ENCODE data around the gene BEAN1. TPM values are rescaled to one million over a fixed set of nuclear protein-coding genes. Genes with fewer than 3 reads are reported as not detected.

Gene BEAN1
- total RNA-seq, 1 experiment from 2014 or later = 0.61 TPM

DNA sequence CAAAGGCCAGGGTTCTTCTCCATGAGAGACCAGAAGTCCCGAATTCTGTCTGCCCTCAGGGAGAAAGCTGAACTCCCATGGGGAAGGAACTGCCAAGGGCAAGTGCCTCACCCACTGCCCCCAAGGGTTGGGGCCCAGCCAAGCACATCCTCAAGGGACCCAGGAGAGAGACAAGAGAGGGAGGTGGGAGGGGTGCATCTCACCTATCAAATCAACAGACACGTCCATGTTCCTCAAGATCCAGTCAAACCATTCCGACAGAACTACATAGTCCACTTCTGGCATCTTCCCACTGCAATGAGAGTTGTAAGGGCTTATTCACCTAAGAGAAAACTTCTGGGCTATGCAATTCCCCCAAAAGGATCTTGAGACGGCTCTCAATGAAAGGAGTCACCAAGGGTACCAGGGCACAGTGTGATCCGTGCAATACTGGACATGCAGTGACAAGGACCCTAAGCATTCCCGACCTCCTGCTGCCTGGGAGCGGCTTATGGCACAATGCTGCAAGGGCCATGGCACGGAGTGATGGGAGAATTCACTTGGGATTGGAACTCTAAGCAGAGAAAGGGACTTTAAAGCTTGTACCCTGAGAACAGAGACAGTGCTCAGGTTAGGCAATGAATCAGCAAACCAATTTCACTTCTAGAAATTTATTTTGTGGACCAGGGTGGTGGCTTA, 90.6 kb downstream of the BEAN1 start:
- RAD21 ChIA-PET (ENCODE audit: low non-redundant PET in 1 of 2, low total read pairs in 2 of 2, uncharacterized antibody in 2 of 2, unreplicated experiment in 2 of 2) = no interaction called here
- CTCF ChIA-PET = interaction anchor here (1.0 kb wide), 1 partner anchor 91 kb away, joined by 3 read pairs; no protein-coding TSS in a partner anchor
- Histone ChIP-seq H3K4me3 (replicated peaks in 1 of 2; ENCODE audit: low read depth in 1 of 2, low read length in 2 of 2) (peak overlapping the region in 1 of 2 experiments; percentile 33; a peak in 2 of 4 replicates), H2AFZ (ENCODE audit: low read depth, low read length, poor library complexity, severe bottlenecking) (no peak overlapping the region), H3K36me3 (ENCODE audit: control insufficient read depth in 1 of 2, insufficient read depth in 2 of 2, low read length in 2 of 2) (no peaks in the 10 kb centered on the region), H3K9me2 (ENCODE audit: insufficient read depth) (no peaks in the 10 kb centered on the region), H4K20me1 (ENCODE audit: insufficient read depth) (no peaks in the 10 kb centered on the region), H3K9ac (ENCODE audit: low read length) (peak overlapping the region; percentile 52), H3K27ac (ENCODE audit: low read depth, low read length) (peak overlapping the region; percentile 78), H3K79me2 (ENCODE audit: insufficient read depth, low read length) (no peaks in the 10 kb centered on the region), H3K27me3 (ENCODE audit: insufficient read depth, low read length) (no peaks in the 10 kb centered on the region), H3K9me3 (ENCODE audit: control insufficient read depth in 1 of 2, insufficient read depth in 1 of 2, low read depth in 1 of 2, low read length in 2 of 2) (no peaks in the 10 kb centered on the region), H3K4me1 (ENCODE audit: control insufficient read depth in 1 of 2, insufficient read depth in 2 of 2, low read length in 2 of 2) (peaks cover 55 to 70% of the 10 kb centered on the region in 2 experiments), H3K4me2 (ENCODE audit: low read length) (peak overlapping the region; percentile 67)
- TF ChIP-seq POLR2A (IDR thresholded peaks at IDR 0.05; ENCODE audit: borderline replicate concordance, extremely low read depth, insufficient read depth, insufficient read length) (no peak), SRF (IDR thresholded peaks at IDR 0.05; ENCODE audit: low read depth) (no peak), FOSL1 (IDR thresholded peaks at IDR 0.05; ENCODE audit: low read depth) (no peak), JUND (IDR thresholded peaks at IDR 0.05) (no peak), YY1 (IDR thresholded peaks at IDR 0.05; ENCODE audit: extremely low read depth, insufficient replicate concordance, low read depth, low read length) (no peak), CBX3 (IDR thresholded peaks at IDR 0.05; ENCODE audit: low read depth) (no peak), EZH2 (IDR thresholded peaks at IDR 0.05) (no peak), ZNF274 (IDR thresholded peaks at IDR 0.05; ENCODE audit: low read depth, low read length) (no peak), SIN3A (IDR thresholded peaks at IDR 0.05; ENCODE audit: low read depth) (no peak), EGR1 (IDR thresholded peaks at IDR 0.05; ENCODE audit: low read depth) (no peak), CEBPB (IDR thresholded peaks at IDR 0.05; ENCODE audit: low read depth) (no peak), POLR2AphosphoS5 (IDR thresholded peaks at IDR 0.05; ENCODE audit: low read depth, low read length) (no peak), RAD21 (IDR thresholded peaks at IDR 0.05; ENCODE audit: low read depth) (no peak), ELF1 (IDR thresholded peaks at IDR 0.05; ENCODE audit: borderline replicate concordance, low read depth) (no peak), ZFX (IDR thresholded peaks at IDR 0.05) (no peak)
- TF ChIP-seq, protein P1, sequence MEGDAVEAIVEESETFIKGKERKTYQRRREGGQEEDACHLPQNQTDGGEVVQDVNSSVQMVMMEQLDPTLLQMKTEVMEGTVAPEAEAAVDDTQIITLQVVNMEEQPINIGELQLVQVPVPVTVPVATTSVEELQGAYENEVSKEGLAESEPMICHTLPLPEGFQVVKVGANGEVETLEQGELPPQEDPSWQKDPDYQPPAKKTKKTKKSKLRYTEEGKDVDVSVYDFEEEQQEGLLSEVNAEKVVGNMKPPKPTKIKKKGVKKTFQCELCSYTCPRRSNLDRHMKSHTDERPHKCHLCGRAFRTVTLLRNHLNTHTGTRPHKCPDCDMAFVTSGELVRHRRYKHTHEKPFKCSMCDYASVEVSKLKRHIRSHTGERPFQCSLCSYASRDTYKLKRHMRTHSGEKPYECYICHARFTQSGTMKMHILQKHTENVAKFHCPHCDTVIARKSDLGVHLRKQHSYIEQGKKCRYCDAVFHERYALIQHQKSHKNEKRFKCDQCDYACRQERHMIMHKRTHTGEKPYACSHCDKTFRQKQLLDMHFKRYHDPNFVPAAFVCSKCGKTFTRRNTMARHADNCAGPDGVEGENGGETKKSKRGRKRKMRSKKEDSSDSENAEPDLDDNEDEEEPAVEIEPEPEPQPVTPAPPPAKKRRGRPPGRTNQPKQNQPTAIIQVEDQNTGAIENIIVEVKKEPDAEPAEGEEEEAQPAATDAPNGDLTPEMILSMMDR (IDR thresholded peaks at IDR 0.05 in 2 of 3, conservative IDR thresholded peaks at IDR 0.05 in 1 of 3; ENCODE audit: borderline replicate concordance in 1 of 3, insufficient read depth in 1 of 3, low read depth in 2 of 3, low read length in 2 of 3) = no peak
- TF ChIP-seq, protein P2, sequence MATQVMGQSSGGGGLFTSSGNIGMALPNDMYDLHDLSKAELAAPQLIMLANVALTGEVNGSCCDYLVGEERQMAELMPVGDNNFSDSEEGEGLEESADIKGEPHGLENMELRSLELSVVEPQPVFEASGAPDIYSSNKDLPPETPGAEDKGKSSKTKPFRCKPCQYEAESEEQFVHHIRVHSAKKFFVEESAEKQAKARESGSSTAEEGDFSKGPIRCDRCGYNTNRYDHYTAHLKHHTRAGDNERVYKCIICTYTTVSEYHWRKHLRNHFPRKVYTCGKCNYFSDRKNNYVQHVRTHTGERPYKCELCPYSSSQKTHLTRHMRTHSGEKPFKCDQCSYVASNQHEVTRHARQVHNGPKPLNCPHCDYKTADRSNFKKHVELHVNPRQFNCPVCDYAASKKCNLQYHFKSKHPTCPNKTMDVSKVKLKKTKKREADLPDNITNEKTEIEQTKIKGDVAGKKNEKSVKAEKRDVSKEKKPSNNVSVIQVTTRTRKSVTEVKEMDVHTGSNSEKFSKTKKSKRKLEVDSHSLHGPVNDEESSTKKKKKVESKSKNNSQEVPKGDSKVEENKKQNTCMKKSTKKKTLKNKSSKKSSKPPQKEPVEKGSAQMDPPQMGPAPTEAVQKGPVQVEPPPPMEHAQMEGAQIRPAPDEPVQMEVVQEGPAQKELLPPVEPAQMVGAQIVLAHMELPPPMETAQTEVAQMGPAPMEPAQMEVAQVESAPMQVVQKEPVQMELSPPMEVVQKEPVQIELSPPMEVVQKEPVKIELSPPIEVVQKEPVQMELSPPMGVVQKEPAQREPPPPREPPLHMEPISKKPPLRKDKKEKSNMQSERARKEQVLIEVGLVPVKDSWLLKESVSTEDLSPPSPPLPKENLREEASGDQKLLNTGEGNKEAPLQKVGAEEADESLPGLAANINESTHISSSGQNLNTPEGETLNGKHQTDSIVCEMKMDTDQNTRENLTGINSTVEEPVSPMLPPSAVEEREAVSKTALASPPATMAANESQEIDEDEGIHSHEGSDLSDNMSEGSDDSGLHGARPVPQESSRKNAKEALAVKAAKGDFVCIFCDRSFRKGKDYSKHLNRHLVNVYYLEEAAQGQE (IDR thresholded peaks at IDR 0.05; ENCODE audit: low read depth) = no peak
- TF ChIP-seq, protein P3, sequence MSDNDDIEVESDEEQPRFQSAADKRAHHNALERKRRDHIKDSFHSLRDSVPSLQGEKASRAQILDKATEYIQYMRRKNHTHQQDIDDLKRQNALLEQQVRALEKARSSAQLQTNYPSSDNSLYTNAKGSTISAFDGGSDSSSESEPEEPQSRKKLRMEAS (IDR thresholded peaks at IDR 0.05) = no peak
- TF ChIP-seq, protein P4, sequence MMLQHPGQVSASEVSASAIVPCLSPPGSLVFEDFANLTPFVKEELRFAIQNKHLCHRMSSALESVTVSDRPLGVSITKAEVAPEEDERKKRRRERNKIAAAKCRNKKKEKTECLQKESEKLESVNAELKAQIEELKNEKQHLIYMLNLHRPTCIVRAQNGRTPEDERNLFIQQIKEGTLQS (IDR thresholded peaks at IDR 0.05) = no peak
- TF ChIP-seq, protein P5, sequence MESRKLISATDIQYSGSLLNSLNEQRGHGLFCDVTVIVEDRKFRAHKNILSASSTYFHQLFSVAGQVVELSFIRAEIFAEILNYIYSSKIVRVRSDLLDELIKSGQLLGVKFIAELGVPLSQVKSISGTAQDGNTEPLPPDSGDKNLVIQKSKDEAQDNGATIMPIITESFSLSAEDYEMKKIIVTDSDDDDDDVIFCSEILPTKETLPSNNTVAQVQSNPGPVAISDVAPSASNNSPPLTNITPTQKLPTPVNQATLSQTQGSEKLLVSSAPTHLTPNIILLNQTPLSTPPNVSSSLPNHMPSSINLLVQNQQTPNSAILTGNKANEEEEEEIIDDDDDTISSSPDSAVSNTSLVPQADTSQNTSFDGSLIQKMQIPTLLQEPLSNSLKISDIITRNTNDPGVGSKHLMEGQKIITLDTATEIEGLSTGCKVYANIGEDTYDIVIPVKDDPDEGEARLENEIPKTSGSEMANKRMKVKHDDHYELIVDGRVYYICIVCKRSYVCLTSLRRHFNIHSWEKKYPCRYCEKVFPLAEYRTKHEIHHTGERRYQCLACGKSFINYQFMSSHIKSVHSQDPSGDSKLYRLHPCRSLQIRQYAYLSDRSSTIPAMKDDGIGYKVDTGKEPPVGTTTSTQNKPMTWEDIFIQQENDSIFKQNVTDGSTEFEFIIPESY (IDR thresholded peaks at IDR 0.05; ENCODE audit: extremely low read depth, insufficient replicate concordance, low read length) = no peak
- BruUV-seq (replicated peaks) = no TSS peak
- intact Hi-C loops (cut with micrococcal nuclease) = no loop called here
- no peak for ATAC-seq
- DNase-seq (ENCODE audit: low read depth, low spot score) = no peak
- POLR2A ChIA-PET = no interaction called here

Data from HCT116 (cell line).